Testis (tissue), 2 donors: ENCODE results near the gene C16orf86.

Experiments used
- CTCF ChIP-seq, 3 experiments: fragments of 450-650 bp in 2 of 3; fragments of 200-600 bp in 1 of 3; sonication (generic) in 1 of 3; IDR thresholded peaks; one replicate each; pipeline ENCODE4 v1.5.1; 2016 to 2019; ENCODE audit warnings: antibody characterized with exemption in 3 of 3, mild to moderate bottlenecking in 2 of 3, moderate library complexity in 1 of 3
- POLR2A ChIP-seq: fragments of 450-650 bp; IDR thresholded peaks from one replicate; pipeline ENCODE4 v1.6.1; 2017; ENCODE audit warnings: antibody characterized with exemption, mild to moderate bottlenecking, moderate library complexity

DNA sequence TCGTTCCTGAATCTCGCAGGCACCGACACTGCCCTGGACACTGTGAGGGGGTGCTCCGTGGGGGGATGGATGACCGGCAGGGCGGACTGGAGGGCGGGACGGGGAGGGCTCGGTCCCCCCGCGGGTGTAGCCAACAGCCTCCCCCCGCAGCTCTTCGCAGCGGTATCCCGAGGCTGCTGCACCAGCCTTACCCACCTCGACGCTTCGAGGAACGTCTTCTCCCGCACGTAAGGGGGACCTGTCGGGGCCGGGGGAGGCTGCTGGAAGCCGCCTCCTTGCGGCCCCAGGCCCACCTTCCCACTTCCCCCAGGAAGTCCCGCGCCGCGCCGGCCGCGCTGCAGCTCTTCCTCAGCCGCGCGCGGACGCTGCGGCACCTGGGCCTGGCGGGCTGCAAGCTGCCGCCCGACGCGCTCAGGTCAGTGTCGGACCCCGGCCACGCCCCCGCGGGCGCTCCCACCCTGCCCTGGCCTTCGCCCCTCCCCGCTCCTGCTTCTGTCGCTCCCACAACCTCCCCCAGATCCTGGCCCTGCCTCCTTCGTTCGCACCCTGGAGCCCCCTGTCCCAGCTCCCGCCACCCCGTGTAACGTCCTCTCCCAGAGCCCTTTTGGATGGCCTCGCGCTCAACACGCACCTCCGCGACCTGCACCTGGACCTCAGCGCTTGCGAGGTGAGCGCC lies 18.4 kb upstream of the C16orf86 start:
- TF ChIP-seq CTCF (IDR thresholded peaks at IDR 0.05) (no peak), POLR2A (no peak)
